GM18508 (cell line): ENCODE data around the gene SDK2.

Experiments
- ATAC-seq: cut with Tn5 transposase; IDR thresholded peaks from one replicate; pipeline ENCODE4 v1.9.1; 2021; ENCODE audit warnings: moderate number of reproducible peaks; ENCODE audit not compliant: insufficient read depth, unreplicated experiment

Gene SDK2

GRCh38 chr17:73437826-73438225 is 206.4 kb downstream of the SDK2 start:
- ATAC-seq: no peak

- ATAC-seq: no peak
Observed at GRCh38 chr17:73436954-73437353, 207.3 kb downstream of the SDK2 start.

- no peak for ATAC-seq
Observed at GRCh38 chr17:73435412-73435811, 208.8 kb downstream of the SDK2 start.

GRCh38 chr17:73434154-73434553 is 210.1 kb downstream of the SDK2 start:
- ATAC-seq: no peak

- no peak for ATAC-seq
Observed at GRCh38 chr17:73433501-73433900, 210.7 kb downstream of the SDK2 start.

- no peak for ATAC-seq
Observed at GRCh38 chr17:73432624-73433190, 211.5 kb downstream of the SDK2 start.

- no peak for ATAC-seq
Observed at GRCh38 chr17:73431401-73432205, 212.6 kb downstream of the SDK2 start.

GRCh38 chr17:73430848-73431247 is 213.4 kb downstream of the SDK2 start:
- no peak for ATAC-seq

- ATAC-seq: no peak
Observed at GRCh38 chr17:73430165-73430680, 214.0 kb downstream of the SDK2 start.

GRCh38 chr17:73429440-73430164 is 214.6 kb downstream of the SDK2 start:
- ATAC-seq: no peak

GRCh38 chr17:73427198-73427597 is 217.0 kb downstream of the SDK2 start:
- ATAC-seq: no peak

GRCh38 chr17:73424571-73424970 is 219.7 kb downstream of the SDK2 start:
- ATAC-seq: no peak

- no peak for ATAC-seq
Observed at GRCh38 chr17:73423806-73424205, 220.4 kb downstream of the SDK2 start.

- ATAC-seq: no peak
Observed at GRCh38 chr17:73423159-73423715, 221.0 kb downstream of the SDK2 start.

- ATAC-seq: no peak
Observed at GRCh38 chr17:73422121-73422520, 222.1 kb downstream of the SDK2 start.

GRCh38 chr17:73420897-73421296 is 223.3 kb downstream of the SDK2 start:
- ATAC-seq: no peak

- ATAC-seq: no peak
Observed at GRCh38 chr17:73419881-73420280, 224.4 kb downstream of the SDK2 start.

- no peak for ATAC-seq
Observed at GRCh38 chr17:73419051-73419450, 225.2 kb downstream of the SDK2 start.

GRCh38 chr17:73415782-73416181 is 228.5 kb downstream of the SDK2 start:
- ATAC-seq: no peak

GRCh38 chr17:73414171-73414955 is 229.9 kb downstream of the SDK2 start:
- ATAC-seq: no peak
